ENCODE data around the gene PLS1. TPM values are rescaled to one million over a fixed set of nuclear protein-coding genes. Genes with fewer than 3 reads are reported as not detected.

The PLS1 gene
- total RNA-seq, 2 donors from 2014 or later = 252 to 418 TPM

- Histone ChIP-seq H3K36me3 (no peaks in the 10 kb centered on the region), H3K9me3 (no peaks in the 10 kb centered on the region), H3K4me3 (no peak overlapping the region), H3K4me1 (no peaks in the 10 kb centered on the region), H3K9ac (ENCODE audit: low read depth in 2 of 2, low read length in 2 of 2) (peak overlapping the region in 1 of 2 donors; percentile 70), H3K27ac (peak overlapping the region; percentile 80), H3K27me3 (no peaks in the 10 kb centered on the region)
- DNase-seq = peak; percentile 67
- no peak for TF ChIP-seq CTCF (IDR thresholded peaks at IDR 0.05)
- intact Hi-C loops (cut with DNase I) = no loop called here
Observed at GRCh38 chr3:142618917-142619461, 22.8 kb downstream of the PLS1 start.

GRCh38 chr3:142622405-142622804 is 26.2 kb downstream of the PLS1 start:
- H3K4me1 ChIP-seq = no peaks in the 10 kb centered on the region
- no peak overlapping the region for H3K4me3 ChIP-seq
- no peak for DNase-seq
- H3K9me3 ChIP-seq = no peaks in the 10 kb centered on the region
- peak overlapping the region; percentile 72 for H3K27ac ChIP-seq
- no peak for TF ChIP-seq CTCF (IDR thresholded peaks at IDR 0.05)
- H3K36me3 ChIP-seq = no peaks in the 10 kb centered on the region
- H3K27me3 ChIP-seq = no peaks in the 10 kb centered on the region
- intact Hi-C loops (cut with DNase I) = no loop called here
- peak overlapping the region in 1 of 2 donors; percentile 57 for H3K9ac ChIP-seq (ENCODE audit: low read depth in 2 of 2, low read length in 2 of 2)

- no peaks in the 10 kb centered on the region for H3K36me3 ChIP-seq
- intact Hi-C loops (cut with DNase I) = no loop called here
- H3K4me3 ChIP-seq = no peak overlapping the region
- peak overlapping the region in 1 of 2 donors; percentile 14 for H3K9ac ChIP-seq (ENCODE audit: low read depth in 2 of 2, low read length in 2 of 2)
- H3K4me1 ChIP-seq = no peaks in the 10 kb centered on the region
- peak overlapping the region; percentile 56 for H3K27ac ChIP-seq
- no peak for TF ChIP-seq CTCF (IDR thresholded peaks at IDR 0.05)
- no peaks in the 10 kb centered on the region for H3K9me3 ChIP-seq
- no peaks in the 10 kb centered on the region for H3K27me3 ChIP-seq
- DNase-seq = no peak
Observed at GRCh38 chr3:142623194-142623593, 27.0 kb downstream of the PLS1 start.

GRCh38 chr3:142624341-142625152 is 28.4 kb downstream of the PLS1 start:
- no peak for DNase-seq
- Histone ChIP-seq H3K27me3 (no peaks in the 10 kb centered on the region), H3K36me3 (no peaks in the 10 kb centered on the region), H3K27ac (peak overlapping the region; percentile 56), H3K4me3 (no peak overlapping the region), H3K9ac (ENCODE audit: low read depth in 2 of 2, low read length in 2 of 2) (no peak overlapping the region), H3K4me1 (no peaks in the 10 kb centered on the region), H3K9me3 (no peaks in the 10 kb centered on the region)
- TF ChIP-seq CTCF (IDR thresholded peaks at IDR 0.05) = no peak
- intact Hi-C loops (cut with DNase I) = no loop called here

GRCh38 chr3:142625153-142625440 is 28.9 kb downstream of the PLS1 start:
- TF ChIP-seq CTCF (IDR thresholded peaks at IDR 0.05) = no peak

More at GRCh38 chr3:142625153-142625440, 28.9 kb downstream of the PLS1 start:
- DNase-seq = no peak
- no peak overlapping the region for H3K9ac ChIP-seq (ENCODE audit: low read depth in 2 of 2, low read length in 2 of 2)
- no peaks in the 10 kb centered on the region for H3K4me1 ChIP-seq
- H3K4me3 ChIP-seq = no peak overlapping the region
- peak overlapping the region; percentile 56 for H3K27ac ChIP-seq
- H3K9me3 ChIP-seq = no peaks in the 10 kb centered on the region
- no peaks in the 10 kb centered on the region for H3K36me3 ChIP-seq
- intact Hi-C loops (cut with DNase I) = no loop called here
- no peaks in the 10 kb centered on the region for H3K27me3 ChIP-seq
